HG02763 (cell line): ENCODE data around the gene DNM1.

Source experiments
- ATAC-seq: cut with Tn5 transposase; IDR thresholded peaks from one replicate; pipeline ENCODE4 v1.9.1; 2021; ENCODE audit warnings: mild to moderate bottlenecking, moderate library complexity; ENCODE audit not compliant: unreplicated experiment

The DNM1 gene

DNA sequence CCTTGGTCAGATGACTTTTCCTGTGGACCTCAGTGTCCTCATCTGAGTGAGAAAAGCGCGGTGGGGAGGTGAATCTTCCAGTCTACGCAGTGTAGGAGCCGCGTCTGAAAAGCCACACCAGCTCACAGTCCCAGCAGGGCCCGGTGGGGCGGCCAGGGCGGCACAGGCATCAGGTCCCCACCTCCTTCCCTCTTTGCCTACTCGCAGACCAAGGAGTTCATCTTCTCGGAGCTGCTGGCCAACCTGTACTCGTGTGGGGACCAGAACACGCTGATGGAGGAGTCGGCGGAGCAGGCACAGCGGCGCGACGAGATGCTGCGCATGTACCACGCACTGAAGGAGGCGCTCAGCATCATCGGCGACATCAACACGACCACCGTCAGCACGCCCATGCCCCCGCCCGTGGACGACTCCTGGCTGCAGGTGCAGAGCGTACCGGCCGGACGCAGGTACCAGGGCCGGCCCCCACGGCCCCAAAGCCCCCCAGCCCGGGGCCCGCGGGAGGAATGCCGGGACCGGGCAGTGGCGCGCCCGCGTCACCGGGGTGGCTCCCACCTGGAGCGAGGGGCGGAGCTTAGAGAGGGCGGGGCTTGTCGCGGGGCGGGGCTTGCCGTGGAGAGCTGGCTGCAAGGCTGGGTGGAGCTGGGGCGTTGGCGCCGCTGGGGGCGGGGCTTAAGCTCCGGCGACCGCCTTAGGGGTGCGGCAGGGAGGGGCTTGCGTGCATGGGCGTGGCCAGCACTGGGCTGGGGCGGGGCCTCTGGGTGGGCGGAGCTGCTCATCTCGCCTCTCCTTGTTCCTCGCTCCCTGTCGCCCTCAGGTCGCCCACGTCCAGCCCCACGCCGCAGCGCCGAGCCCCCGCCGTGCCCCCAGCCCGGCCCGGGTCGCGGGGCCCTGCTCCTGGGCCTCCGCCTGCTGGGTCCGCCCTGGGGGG lies 47.0 kb downstream of the DNM1 start:
- ATAC-seq = peak; percentile 88

- ATAC-seq = no peak
Measured at GRCh38 chr9:128250839-128251731, 47.9 kb downstream of the DNM1 start.

DNA sequence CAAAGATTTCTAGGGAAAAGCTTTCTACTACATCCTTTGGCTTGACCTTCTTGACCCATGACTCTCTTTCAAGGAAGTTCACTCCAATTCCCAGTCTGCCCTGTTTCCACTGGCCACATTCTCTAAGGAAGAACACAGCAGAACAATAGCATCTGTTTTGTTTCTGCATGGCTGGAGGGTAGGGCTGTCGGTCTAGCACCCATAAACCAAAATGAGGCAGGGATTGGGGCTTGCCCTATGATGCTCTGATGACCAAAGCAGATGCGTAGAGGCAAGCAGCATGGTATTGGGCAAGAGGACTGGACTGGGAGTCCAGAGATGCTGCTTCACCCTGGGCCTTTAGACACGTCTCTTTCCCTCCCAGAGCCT lies 48.5 kb downstream of the DNM1 start:
- ATAC-seq = no peak

DNA sequence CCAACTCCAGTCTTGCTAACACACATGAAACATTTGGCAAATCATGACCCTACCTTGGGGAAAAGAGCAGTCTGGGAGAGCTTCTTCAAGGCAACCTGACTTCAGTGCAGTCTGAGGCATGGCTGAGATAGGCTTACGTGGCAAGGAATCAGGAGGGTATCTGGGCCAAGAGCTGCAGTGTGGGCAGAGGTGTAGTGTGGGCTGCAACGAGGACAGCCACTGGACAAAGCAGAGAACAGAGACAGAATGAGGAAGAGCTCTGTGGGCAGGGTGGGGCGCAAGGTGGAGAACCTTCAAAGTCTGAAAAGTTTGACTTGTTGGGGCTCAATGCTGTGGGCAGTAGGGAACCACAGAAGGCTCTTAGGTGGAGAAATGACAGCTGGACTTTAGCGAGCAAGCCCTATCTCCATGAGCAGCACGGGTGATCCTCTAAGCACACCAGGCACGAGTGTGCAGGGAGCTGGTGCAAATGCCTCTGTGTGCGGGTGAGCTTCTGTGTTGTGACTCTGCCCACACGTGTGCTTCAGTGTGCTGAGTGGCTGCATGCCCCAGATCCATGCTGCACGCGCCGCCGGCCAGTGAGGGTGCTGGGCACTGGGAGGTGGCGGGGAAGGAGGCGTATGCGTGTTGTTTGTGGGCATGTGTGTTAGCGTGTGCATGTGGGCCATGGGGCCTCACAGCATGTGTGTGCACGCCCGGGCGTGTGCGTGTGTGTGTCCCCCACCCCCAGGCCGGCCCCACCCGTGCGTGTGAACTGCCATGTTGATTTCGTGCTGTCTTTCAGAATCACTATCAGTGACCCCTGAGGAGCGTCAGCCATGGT lies 49.3 kb downstream of the DNM1 start:
- no peak for ATAC-seq

- no peak for ATAC-seq
Measured at GRCh38 chr9:128253140-128253990, 50.2 kb downstream of the DNM1 start.

DNA sequence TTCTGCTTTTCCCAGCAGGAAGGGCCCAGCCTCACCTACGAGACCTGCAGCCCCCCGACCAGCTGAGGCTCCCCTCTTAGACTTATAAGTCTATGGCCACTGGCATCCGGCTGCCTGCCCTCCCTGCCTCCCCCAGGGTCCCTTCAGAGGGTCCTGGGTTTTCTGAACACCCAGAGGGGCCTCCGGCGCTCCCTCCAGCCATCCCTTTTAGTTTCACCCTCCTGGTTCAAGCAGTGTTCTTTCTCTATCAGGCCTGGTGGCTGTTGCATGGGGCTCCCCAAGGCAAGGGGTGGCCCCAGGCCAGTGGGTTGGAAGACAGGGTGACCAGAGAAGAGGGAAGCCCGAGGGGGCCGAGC lies 50.8 kb downstream of the DNM1 start:
- no peak for ATAC-seq

- no peak for ATAC-seq
Measured at GRCh38 chr9:128254362-128254761, 51.2 kb downstream of the DNM1 start.

DNA sequence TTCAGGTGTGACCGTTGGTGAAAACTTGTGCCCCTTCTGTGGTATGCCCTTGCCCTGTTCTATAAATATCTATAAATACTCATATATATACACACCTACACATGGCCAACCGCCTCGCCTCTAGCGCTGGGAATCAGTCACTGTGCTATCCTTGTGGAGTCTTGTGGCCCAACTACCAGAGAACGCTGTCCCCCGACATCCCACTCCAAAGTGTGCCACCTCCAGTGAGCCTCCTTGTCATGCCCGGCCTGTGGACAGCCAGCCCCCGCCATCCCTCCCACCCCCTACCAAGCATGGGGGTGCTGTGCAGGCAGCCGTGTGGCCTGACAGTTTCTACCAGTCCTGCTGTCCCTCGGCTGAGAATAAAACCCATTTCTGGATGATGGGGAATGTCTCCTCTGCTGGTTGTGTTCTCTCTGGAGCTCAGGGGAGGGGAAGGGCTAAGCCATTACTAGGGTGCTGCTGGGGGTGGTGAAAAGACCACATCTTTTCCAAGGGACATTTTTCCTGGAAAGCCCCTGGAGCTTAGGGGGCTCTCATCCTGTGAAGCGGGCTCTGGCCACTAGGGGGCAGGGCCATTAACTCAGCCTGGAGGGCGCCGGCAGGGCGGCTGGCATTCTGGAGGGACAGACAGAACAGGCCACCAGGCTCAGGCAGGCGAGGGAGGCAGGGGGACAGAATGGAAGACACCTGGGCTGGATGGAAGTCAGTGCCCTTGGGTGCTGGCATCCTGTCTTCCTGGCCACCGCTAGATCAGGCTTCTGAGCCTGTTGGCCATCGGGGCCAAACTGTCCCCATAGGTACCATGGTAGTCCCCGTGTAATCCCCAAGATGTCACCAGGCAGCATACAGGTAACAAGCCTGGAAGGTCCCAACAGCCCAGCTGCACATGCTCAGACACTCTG lies 51.9 kb downstream of the DNM1 start:
- ATAC-seq = no peak

GRCh38 chr9:128257086-128257825 lies 54.1 kb downstream of the DNM1 start:
- no peak for ATAC-seq

DNA sequence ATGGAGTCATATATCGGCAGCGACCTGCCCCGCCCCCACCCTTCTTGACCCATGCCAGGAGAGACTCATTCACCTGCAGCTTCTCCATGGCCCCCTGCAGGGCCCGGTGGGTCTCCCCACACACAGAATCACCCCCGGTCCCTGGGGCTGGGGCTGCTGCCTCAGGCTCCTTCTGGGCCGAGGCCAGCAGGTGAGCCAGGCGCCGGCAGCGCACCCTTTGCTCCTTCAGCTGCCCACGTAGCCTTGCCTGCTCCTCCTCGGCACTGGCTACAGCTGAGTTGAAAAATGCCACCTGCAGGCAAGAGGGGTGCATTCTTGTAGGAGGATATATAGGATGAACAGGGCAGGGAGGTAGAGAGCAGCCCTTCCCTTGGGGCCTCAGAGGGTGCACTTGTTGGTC lies 54.7 kb downstream of the DNM1 start:
- ATAC-seq = no peak

- ATAC-seq = no peak
Measured at GRCh38 chr9:128258326-128258725, 55.1 kb downstream of the DNM1 start.

- ATAC-seq = no peak
Measured at GRCh38 chr9:128259156-128259555, 56.0 kb downstream of the DNM1 start.

DNA sequence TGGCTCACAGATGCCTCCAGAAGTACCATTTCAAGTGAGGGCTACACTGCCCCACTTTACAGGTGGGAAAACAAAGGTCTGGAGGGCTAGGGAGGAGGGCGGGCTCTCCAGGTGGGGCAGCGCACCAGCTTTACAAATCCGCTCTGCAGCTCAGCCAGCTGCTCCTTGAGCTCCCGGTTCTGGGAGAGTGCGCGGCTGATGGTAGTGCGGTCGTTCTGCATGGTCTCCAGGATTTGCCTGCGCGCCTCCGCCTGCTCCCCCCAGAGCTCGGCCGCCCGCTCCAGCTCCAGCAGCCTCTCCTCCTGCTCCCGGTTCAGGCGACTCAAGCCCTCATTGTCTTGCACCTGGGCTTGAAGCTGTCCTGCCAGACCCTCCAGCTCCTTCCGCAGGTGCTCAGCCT lies 57.2 kb downstream of the DNM1 start:
- no peak for ATAC-seq

- ATAC-seq = no peak
Measured at GRCh38 chr9:128262687-128263086, 59.5 kb downstream of the DNM1 start.

- ATAC-seq = no peak
Measured at GRCh38 chr9:128265348-128265847, 62.2 kb downstream of the DNM1 start.

DNA sequence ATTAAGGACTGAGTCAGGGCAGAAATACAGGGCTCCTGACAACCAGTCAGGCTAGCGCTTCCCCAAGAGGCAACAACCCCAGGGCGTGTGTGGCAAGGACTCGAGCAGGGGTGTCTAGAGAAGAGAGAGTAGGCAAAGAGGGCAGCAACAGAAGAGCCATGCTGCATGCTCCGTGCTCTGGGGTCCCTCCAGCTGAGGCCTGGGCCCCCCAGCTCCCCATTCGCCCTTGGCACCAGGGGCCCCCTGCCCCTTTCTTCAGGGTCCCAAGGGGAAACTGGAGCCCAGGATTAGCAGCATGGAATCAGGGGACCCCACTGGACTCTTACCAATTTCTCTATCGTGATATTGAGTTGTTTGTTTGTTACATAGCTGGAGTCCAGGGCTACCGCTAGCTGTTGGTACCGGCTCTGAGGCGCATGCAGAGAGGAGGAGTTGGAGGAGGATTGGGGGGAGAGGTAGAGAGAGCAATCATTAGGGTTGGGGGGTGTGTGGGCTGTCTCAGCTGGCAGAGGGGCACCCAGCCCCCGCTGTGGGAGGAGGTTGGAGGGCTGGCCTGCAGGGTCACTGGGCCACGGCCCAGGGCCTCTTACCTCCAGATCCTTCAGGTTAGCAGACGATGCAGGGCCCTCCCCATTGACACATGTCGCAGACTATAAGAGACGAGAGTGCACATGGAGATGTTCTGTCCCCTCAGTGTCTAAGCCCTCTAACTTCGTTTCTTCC lies 63.9 kb downstream of the DNM1 start:
- no peak for ATAC-seq

DNA sequence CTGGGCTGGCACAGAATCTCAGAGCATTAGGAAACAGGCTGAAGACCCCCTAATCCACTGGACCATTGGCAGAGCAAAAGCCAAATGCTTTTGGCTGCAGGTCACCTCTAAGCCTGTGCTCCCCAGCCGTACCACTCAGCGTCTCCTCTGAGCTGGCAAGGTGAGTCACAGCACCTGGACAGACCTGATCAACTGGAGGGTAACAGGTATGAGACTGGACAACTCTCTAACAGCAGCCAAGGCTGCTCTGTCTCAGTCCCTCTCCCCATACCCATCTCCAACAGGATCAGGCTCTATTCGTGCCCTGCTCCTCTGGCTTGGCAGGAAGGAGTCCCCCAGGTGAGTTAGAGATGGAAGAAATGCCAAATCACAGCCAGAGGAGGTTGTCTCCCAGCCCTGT lies 67.9 kb downstream of the DNM1 start:
- ATAC-seq = no peak

GRCh38 chr9:128271512-128271911 lies 68.3 kb downstream of the DNM1 start:
- ATAC-seq = no peak
